ENCODE measurements around the gene PRKAR1A. TPM values are rescaled to one million over a fixed set of nuclear protein-coding genes. Genes with fewer than 3 reads are reported as not detected.

The PRKAR1A gene
- total RNA-seq, 3 donors from 2014 or later: 133 to 167 (median 134) TPM

Other genes starting within 250 kb of the PRKAR1A start
- 1 to 10 TPM; 5.9 to 7.7 (median 6.0) TPM for gene SLC16A6, start 221.3 kb upstream of the PRKAR1A start, total RNA-seq
- gene ARSG, start 220.9 kb upstream of the PRKAR1A start, total RNA-seq: 1 to 10 TPM; 3.2 to 4.6 (median 4.5) TPM
- gene WIPI1, start 54.9 kb upstream of the PRKAR1A start, total RNA-seq: 1 to 10 TPM; 2.9 to 6.4 (median 3.9) TPM
- under 1 TPM in 1 of 3 donors, not detected in 2; 0.11 TPM for gene FAM20A, start 88.9 kb downstream of the PRKAR1A start, total RNA-seq